Trophoblast cell (in vitro differentiated cells and primary cell): ENCODE data around the gene NPVF.
A peak's percentile ranks its signal among the peaks of the same experiment; 100 is the strongest.

Experiments
- DNase-seq, 2 donors: peaks; one replicate each; pipeline ENCODE4 v3.0.0-alpha.2; 2016
- H2AFZ ChIP-seq: 2 replicates; pipeline ENCODE4 v1.6.1; 2013; ENCODE audit warnings: low read length, moderate library complexity, mild to moderate bottlenecking; ENCODE audit not compliant: insufficient read depth, poor library complexity
- H2AK5ac ChIP-seq: 2 replicates; pipeline ENCODE4 v1.6.1; 2013; ENCODE audit warnings: mild to moderate bottlenecking, low read length
- H2BK120ac ChIP-seq: 2 replicates; pipeline ENCODE4 v1.6.1; 2013; ENCODE audit warnings: low read length, mild to moderate bottlenecking, moderate library complexity; ENCODE audit not compliant: insufficient read depth, poor library complexity
- H2BK12ac ChIP-seq: 2 replicates; pipeline ENCODE4 v1.6.1; 2013; ENCODE audit warnings: mild to moderate bottlenecking, low read length, moderate library complexity
- H2BK5ac ChIP-seq: 2 replicates; pipeline ENCODE4 v1.6.1; 2013; ENCODE audit warnings: low read length, low read depth, moderate library complexity, mild to moderate bottlenecking; ENCODE audit not compliant: poor library complexity
- H3K14ac ChIP-seq: 2 replicates; pipeline ENCODE4 v1.6.1; 2013; ENCODE audit warnings: mild to moderate bottlenecking, low read length
- H3K18ac ChIP-seq: 2 replicates; pipeline ENCODE4 v1.6.1; 2013; ENCODE audit warnings: mild to moderate bottlenecking, low read length
- H3K23ac ChIP-seq: 2 replicates; pipeline ENCODE4 v1.6.1; 2013; ENCODE audit warnings: low read length
- H3K27ac ChIP-seq: 2 replicates; pipeline ENCODE4 v1.5.1; 2013; ENCODE audit warnings: low read depth, mild to moderate bottlenecking, inconsistent platforms, low read length, moderate library complexity
- H3K27me3 ChIP-seq: 2 replicates; pipeline ENCODE4 v1.6.1; 2013; ENCODE audit warnings: inconsistent platforms, mild to moderate bottlenecking, low read length, moderate library complexity; ENCODE audit not compliant: insufficient read depth
- H3K36me3 ChIP-seq, 2 experiments: 1 replicate in 1 of 2; 2 replicates in 1 of 2; pipeline ENCODE4 v1.6.1; 2013; ENCODE audit warnings: low read length in 2 of 2, mild to moderate bottlenecking in 2 of 2, moderate library complexity in 1 of 2; ENCODE audit not compliant: insufficient read depth in 2 of 2, control insufficient read depth in 1 of 2
- H3K4ac ChIP-seq: 2 replicates; pipeline ENCODE4 v1.6.1; 2013; ENCODE audit warnings: low read depth, mild to moderate bottlenecking, low read length, moderate library complexity
- H3K4me1 ChIP-seq, 2 experiments: 1 replicate in 1 of 2; 2 replicates in 1 of 2; pipeline ENCODE4 v1.6.1; 2013; ENCODE audit warnings: low read length in 2 of 2, mild to moderate bottlenecking in 2 of 2, moderate library complexity in 1 of 2; ENCODE audit not compliant: insufficient read depth in 2 of 2, control insufficient read depth in 1 of 2
- H3K4me2 ChIP-seq: 2 replicates; pipeline ENCODE4 v1.6.1; 2013; ENCODE audit warnings: inconsistent platforms, mild to moderate bottlenecking, low read length, moderate library complexity
- H3K4me3 ChIP-seq: 2 replicates; pipeline ENCODE4 v1.5.1; 2013; ENCODE audit warnings: mild to moderate bottlenecking, low read depth, low read length, inconsistent platforms
- H3K79me1 ChIP-seq: one replicate; pipeline ENCODE4 v1.6.1; 2013; ENCODE audit warnings: low read length
- H3K79me2 ChIP-seq: 2 replicates; pipeline ENCODE4 v1.6.1; 2013; ENCODE audit warnings: low read length, mild to moderate bottlenecking; ENCODE audit not compliant: control insufficient read depth, insufficient read depth, poor library complexity
- H3K9ac ChIP-seq: 2 replicates; pipeline ENCODE4 v1.6.1; 2013; ENCODE audit warnings: mild to moderate bottlenecking, low read length
- H3K9me3 ChIP-seq: 2 replicates; pipeline ENCODE4 v1.6.1; 2013; ENCODE audit warnings: low read depth, mild to moderate bottlenecking, control low read depth, inconsistent platforms, low read length; ENCODE audit not compliant: insufficient read depth
- H4K12ac ChIP-seq: 2 replicates; pipeline ENCODE4 v1.6.1; 2013; ENCODE audit warnings: low read depth, mild to moderate bottlenecking, low read length, moderate library complexity
- H4K8ac ChIP-seq: 2 replicates; pipeline ENCODE4 v1.6.1; 2013; ENCODE audit warnings: low read depth, mild to moderate bottlenecking, low read length, moderate library complexity
- H4K91ac ChIP-seq: one replicate; pipeline ENCODE4 v1.6.1; 2013; ENCODE audit warnings: low read depth, mild to moderate bottlenecking, low read length, moderate library complexity
- WGBS: extraction: QIAGEN DNeasy Blood & Tissue Kit; methylation state at CpG from one replicate; pipeline ENCODE4 v1.1.7; 2013; ENCODE audit warnings: missing lambda C conversion rate; ENCODE audit not compliant: insufficient read length, insufficient coverage; ENCODE audit errors: extremely low coverage; 5-methylcytosine and 5-hydroxymethylcytosine counted together

Gene NPVF

GRCh38 chr7:25261545-25262140 lies 33.4 kb upstream of the NPVF start:
- H3K4me2 ChIP-seq: no peak overlapping the region

GRCh38 chr7:25260862-25261494 lies 32.7 kb upstream of the NPVF start:
- DNase-seq: no peak
- H4K12ac ChIP-seq: no peak overlapping the region
- WGBS: no CpG with 5 or more reads among the region's 5 CpGs
- no peaks in the 10 kb centered on the region for H3K9me3 ChIP-seq
- no peak overlapping the region for H3K4me2 ChIP-seq
- H3K18ac ChIP-seq: no peak overlapping the region
- no peak overlapping the region for H2AK5ac ChIP-seq
- no peaks in the 10 kb centered on the region for H3K79me1 ChIP-seq
- no peak overlapping the region for H4K8ac ChIP-seq
- H3K4me3 ChIP-seq: no peak overlapping the region
- no peaks in the 10 kb centered on the region for H3K27me3 ChIP-seq
- peaks cover 2 to 4% of the 10 kb centered on the region in 2 experiments for H3K4me1 ChIP-seq
- H2AFZ ChIP-seq: no peak overlapping the region
- H2BK5ac ChIP-seq: no peak overlapping the region
- no peak overlapping the region for H3K27ac ChIP-seq
- H3K9ac ChIP-seq: no peak overlapping the region
- H4K91ac ChIP-seq: no peak overlapping the region
- no peaks in the 10 kb centered on the region for H3K79me2 ChIP-seq
- no peak overlapping the region for H3K4ac ChIP-seq
- no peaks in the 10 kb centered on the region for H3K36me3 ChIP-seq
- H2BK12ac ChIP-seq: no peak overlapping the region
- H3K23ac ChIP-seq: no peak overlapping the region
- no peak overlapping the region for H2BK120ac ChIP-seq
- no peak overlapping the region for H3K14ac ChIP-seq

More at GRCh38 chr7:25261545-25262140, 33.4 kb upstream of the NPVF start:
- H3K27ac ChIP-seq: no peak overlapping the region
- H3K79me2 ChIP-seq: no peaks in the 10 kb centered on the region
- H2BK120ac ChIP-seq: no peak overlapping the region
- H3K9ac ChIP-seq: no peak overlapping the region
- H3K4me1 ChIP-seq: peaks cover 2 to 4% of the 10 kb centered on the region in 2 experiments
- H3K4ac ChIP-seq: no peak overlapping the region
- no peak overlapping the region for H3K14ac ChIP-seq
- no peak for DNase-seq
- H3K23ac ChIP-seq: no peak overlapping the region
- no peak overlapping the region for H2BK5ac ChIP-seq
- H4K8ac ChIP-seq: no peak overlapping the region
- H3K36me3 ChIP-seq: no peaks in the 10 kb centered on the region
- no peaks in the 10 kb centered on the region for H3K9me3 ChIP-seq
- H4K12ac ChIP-seq: no peak overlapping the region
- H2AFZ ChIP-seq: no peak overlapping the region
- H3K27me3 ChIP-seq: no peaks in the 10 kb centered on the region
- no peak overlapping the region for H3K4me3 ChIP-seq
- no peak overlapping the region for H3K18ac ChIP-seq
- WGBS: no CpG with 5 or more reads among the region's 4 CpGs
- no peak overlapping the region for H2AK5ac ChIP-seq
- H3K79me1 ChIP-seq: no peaks in the 10 kb centered on the region
- no peak overlapping the region for H4K91ac ChIP-seq
- no peak overlapping the region for H2BK12ac ChIP-seq

- Histone ChIP-seq H4K12ac (no peak overlapping the region), H3K14ac (no peak overlapping the region), H3K27ac (no peak overlapping the region), H3K4me1 (peaks cover 2 to 4% of the 10 kb centered on the region in 2 experiments), H3K23ac (no peak overlapping the region), H3K18ac (no peak overlapping the region), H3K4me2 (no peak overlapping the region), H3K9me3 (no peaks in the 10 kb centered on the region), H2BK120ac (no peak overlapping the region), H2BK12ac (no peak overlapping the region), H4K8ac (no peak overlapping the region), H3K9ac (no peak overlapping the region), H3K4ac (no peak overlapping the region), H3K79me2 (no peaks in the 10 kb centered on the region), H3K4me3 (no peak overlapping the region), H2BK5ac (no peak overlapping the region), H3K27me3 (no peaks in the 10 kb centered on the region), H3K79me1 (no peaks in the 10 kb centered on the region), H4K91ac (no peak overlapping the region), H2AFZ (no peak overlapping the region), H2AK5ac (no peak overlapping the region), H3K36me3 (no peaks in the 10 kb centered on the region)
- DNase-seq: peak; percentile 50 to 88
- WGBS: no CpG with 5 or more reads among the region's 13 CpGs
Measured at GRCh38 chr7:25259487-25260243, 31.4 kb upstream of the NPVF start.

- H3K79me2 ChIP-seq: no peaks in the 10 kb centered on the region
- no peak overlapping the region for H2BK5ac ChIP-seq
- no peak for DNase-seq
- no peak overlapping the region for H2AK5ac ChIP-seq
- no peaks in the 10 kb centered on the region for H3K79me1 ChIP-seq
- H3K9ac ChIP-seq: no peak overlapping the region
- H3K27me3 ChIP-seq: no peaks in the 10 kb centered on the region
- H3K36me3 ChIP-seq: no peaks in the 10 kb centered on the region
- H3K4ac ChIP-seq: no peak overlapping the region
- no peak overlapping the region for H3K4me3 ChIP-seq
- H2BK12ac ChIP-seq: no peak overlapping the region
- H4K91ac ChIP-seq: no peak overlapping the region
- H3K9me3 ChIP-seq: no peaks in the 10 kb centered on the region
- H4K12ac ChIP-seq: no peak overlapping the region
- no peak overlapping the region for H3K18ac ChIP-seq
- H4K8ac ChIP-seq: no peak overlapping the region
- H2AFZ ChIP-seq: no peak overlapping the region
- H3K23ac ChIP-seq: no peak overlapping the region
- no peak overlapping the region for H3K14ac ChIP-seq
- no CpG with 5 or more reads among the region's 6 CpGs for WGBS
- no peaks in the 10 kb centered on the region for H3K4me1 ChIP-seq
- H3K4me2 ChIP-seq: no peak overlapping the region
- no peak overlapping the region for H3K27ac ChIP-seq
- no peak overlapping the region for H2BK120ac ChIP-seq
Measured at GRCh38 chr7:25256333-25256819, 28.1 kb upstream of the NPVF start.
